HT-29 (cell line): Measurements from ENCODE around the gene VPS35. TPM values are rescaled to one million over a fixed set of nuclear protein-coding genes. Genes with fewer than 3 reads are reported as not detected.
A peak's percentile ranks its signal among the peaks of the same experiment; 100 is the strongest.
"Not testable (repeated sequence)": the region's sequence is repeated elsewhere in the genome, so short reads cannot be mapped to it uniquely, and the experiment has no call there.

Experiments
- DNase-seq: peaks from one replicate; pipeline ENCODE4 v3.0.0-alpha.2; 2015; ENCODE audit warnings: low spot score
- total RNA-seq: library from RNA; depleted of rRNA; stranded (reverse); fragments of >200 nt; shearing (Covaris generic); gene quantifications from 2 replicates; pipeline ENCODE4 v1.2.3, GENCODE V29; 2014

Gene VPS35
- total RNA-seq, 1 experiment from 2014 or later = 34.8 TPM

GRCh38 chr16:46662123-46662522, 26.9 kb downstream of the VPS35 start:
- no peak for DNase-seq

- DNase-seq = no peak
These were observed 30.1 kb downstream of the VPS35 start for GRCh38 chr16:46658925-46659324.

- no peak for DNase-seq
These were observed 37.7 kb downstream of the VPS35 start for GRCh38 chr16:46651305-46651704.

DNA sequence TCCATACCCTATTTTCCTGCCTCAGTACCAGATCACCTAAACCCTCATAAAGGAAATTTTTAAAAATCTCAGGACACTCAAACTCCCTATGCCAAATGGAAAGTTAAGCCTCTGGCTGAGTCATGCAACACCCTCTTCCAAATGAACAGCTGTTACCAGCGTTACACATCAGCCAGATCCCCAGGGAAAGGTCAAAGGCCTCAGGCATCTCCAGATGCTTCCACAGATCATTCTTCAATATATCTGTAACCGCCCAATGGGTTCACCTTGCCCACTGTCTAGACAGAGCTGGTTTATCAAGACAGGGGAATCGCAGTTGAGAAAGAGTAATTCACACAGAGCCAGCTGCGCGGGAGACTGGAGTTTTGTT, 38.7 kb downstream of the VPS35 start:
- no peak for DNase-seq

DNA sequence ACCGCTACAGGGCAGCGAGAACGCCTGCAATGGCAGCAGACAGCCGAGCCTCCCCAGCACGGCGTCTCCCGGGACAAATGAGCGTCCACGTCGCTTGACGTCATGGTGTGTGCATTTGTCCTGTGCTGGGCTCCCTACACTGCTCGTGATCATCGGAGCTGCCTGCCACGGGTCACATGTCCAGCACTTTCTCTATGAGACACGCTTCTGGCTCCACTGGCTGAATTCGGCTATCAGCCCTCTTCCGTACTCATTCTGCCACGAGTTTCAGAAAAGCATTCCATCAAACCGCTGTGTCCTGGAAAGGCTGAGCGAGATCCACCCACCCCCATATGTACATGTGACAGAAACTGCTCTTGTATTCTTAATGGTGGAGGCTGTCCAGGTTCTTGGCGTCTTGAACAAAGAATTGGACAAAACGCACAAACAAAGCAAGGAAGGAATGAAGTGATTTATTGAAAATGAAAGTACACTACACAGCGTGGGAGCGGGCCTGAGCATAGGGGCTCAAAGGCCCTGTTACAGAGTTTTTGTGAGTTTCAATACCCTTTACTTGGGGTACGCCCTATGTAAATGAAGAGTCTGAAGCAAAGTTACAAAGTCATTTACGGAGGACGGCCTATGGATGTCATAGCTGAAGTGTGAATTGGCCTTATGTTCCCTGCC, 39.3 kb downstream of the VPS35 start:
- no peak for DNase-seq

GRCh38 chr16:46648656-46649055, 40.3 kb downstream of the VPS35 start:
- DNase-seq = no peak

- no peak for DNase-seq
These were observed 49.7 kb downstream of the VPS35 start for GRCh38 chr16:46638947-46639925.

DNA sequence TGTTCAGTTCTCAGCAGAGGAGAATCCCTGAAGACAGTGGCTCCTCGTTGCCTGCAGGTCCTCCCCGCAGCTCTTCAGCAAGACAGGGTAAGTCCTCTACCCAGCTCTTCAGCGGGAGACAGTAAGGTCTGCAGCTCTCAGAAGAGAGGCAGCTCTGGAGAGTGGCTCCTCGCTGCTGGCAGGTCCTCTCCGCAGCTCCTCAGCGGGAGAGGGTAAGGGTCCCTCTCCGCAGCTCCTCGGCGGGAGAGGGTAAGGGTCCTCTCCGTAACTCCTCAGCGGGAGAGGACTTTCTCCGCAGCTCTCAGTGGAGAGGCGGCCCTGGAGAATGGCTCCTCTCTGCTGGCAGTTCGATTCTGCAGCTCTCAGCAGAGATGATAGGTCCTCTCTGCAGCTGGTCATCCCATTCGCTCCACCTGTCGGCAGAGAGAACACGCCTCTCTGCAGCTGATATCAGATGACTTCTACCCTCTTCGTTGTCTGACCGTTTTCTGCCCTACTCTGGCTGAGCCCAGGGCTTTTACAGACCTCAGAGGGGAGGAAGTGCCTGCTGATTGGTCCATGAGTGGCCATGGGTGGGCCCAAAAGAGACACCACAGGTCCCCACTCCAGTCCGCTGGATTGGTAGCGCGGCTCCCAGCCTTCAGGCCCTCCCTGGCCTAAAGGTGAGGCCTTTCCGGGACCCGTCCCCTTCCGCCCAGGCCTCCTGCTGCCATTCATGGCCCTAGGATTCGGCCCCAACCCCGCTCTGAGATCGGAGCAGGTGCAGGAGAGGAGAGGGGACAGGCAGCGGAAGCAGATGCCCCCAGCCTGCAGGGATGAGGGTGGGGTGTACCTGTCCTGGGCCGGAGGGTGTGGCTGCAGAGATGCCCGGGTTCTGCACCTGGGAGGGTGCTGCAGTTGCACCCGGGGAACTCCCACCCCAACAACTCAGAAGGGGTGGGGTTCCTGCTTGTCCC, 55.9 kb downstream of the VPS35 start:
- DNase-seq = no peak

GRCh38 chr16:46629331-46630219, 59.4 kb downstream of the VPS35 start:
- peak; percentile 45 for DNase-seq

DNA sequence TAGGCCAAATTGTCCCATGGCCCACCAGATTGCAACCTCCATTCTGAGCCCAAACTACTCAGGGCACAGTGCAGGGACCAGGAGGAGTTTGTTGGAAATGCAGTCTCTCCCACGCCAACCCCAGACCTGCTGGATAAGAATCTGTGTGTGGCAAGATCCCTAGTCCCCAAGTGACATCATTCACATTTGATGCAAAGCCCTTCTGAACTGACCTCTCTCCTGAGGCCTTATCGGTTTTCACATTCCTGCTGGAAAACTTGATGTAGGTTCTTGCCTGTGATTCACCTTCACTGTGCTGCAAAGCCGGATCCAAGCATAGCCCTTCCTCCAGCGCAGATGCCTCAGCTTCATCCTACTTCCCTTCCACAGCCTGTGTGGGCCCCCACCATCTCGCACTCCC, 61.2 kb downstream of the VPS35 start:
- no peak for DNase-seq

DNA sequence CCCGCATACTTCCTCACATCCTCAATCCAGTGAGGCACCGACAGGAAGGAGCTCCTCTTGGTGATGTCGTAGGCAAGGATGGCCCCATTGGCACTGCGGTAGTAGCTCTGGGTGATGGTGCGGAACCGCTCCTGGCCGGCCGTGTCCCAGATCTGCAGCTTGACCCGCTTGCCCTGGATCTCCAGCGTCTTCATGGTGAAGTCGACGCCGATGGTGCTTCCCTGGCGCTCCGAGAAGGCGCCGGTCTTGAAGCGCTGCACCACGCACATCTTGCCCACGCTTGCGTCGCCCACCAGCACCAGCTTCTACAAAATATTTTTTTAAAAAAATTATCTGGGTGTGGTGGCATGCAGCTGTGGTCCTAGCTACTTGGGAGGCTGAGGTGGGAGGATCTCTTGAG, 62.3 kb downstream of the VPS35 start:
- DNase-seq = not testable (repeated sequence)

DNA sequence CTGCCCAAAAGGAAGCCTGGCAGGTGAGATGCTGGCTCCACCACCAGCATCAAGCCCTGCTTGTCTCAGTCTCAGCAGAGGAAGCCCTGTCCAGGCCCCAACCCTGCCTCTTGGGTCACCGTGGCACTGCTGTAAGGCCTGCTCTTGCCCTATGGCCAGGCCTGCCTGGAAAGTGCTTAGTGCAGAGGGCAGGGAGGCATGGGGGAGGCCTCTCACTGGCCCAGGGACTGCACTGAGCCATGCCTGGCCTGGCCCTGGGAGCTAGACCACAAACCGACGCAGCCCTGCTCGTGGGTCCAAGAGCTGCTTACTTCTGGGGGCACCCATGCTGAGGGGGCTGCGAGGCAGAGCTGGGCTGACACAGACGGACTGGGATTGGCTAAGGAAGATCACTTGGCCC, 64.1 kb downstream of the VPS35 start:
- not testable (repeated sequence) for DNase-seq

DNA sequence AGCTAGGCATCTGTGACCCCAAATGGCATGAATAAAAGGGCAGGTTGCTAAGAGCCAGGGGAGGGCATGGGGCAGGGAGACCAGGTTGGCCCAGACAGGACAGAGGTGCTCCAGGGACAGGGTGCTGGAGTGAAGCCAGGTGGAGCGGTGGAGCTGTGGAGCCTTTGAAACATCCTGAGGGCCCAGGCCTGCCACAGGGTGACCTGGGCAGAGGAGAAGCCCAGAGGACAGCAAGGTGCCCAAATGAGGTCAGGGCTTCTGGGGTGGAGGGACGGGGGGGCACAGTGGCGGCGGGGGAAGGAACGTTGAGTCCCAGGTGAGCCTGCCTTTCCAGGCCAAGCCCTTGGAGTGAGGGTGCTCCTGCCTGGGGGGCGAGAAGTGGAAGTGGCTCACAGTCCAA, 65.3 kb downstream of the VPS35 start:
- not testable (repeated sequence) for DNase-seq

GRCh38 chr16:46623246-46623645, 65.7 kb downstream of the VPS35 start:
- not testable (repeated sequence) for DNase-seq

DNA sequence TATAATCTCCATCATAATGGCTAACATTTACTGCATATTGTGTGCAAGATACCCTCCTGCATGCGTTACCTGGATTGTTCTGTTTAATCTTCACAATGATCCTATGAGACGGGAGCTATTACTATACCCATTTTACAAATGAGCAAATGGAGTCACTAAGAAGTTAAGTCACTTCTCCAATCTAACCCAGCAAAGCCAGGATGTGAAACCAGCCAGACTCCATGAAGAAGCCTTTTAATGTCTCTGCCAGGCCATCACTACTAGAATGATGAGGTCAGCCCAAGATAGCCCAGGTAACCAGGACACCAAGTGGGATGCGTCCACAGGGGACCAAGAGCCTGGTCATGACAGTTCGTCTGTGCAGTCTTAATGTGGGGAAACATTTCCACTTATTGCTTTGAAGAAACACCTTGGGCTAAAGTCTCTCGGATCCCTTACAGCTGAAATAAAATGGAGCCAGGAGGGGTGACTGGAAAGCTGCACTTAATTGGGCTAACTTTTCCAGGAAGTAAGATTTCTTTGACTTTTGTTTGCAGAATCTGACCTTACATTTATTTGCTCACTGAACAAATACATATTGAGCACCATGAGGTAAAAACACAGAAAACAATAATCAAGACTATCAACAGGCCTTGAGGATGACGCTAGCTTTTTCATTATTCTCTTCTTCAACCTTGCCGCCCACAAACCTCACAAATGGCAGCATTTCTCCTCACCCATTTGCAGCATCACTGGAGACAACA, 66.9 kb downstream of the VPS35 start:
- no peak for DNase-seq

DNA sequence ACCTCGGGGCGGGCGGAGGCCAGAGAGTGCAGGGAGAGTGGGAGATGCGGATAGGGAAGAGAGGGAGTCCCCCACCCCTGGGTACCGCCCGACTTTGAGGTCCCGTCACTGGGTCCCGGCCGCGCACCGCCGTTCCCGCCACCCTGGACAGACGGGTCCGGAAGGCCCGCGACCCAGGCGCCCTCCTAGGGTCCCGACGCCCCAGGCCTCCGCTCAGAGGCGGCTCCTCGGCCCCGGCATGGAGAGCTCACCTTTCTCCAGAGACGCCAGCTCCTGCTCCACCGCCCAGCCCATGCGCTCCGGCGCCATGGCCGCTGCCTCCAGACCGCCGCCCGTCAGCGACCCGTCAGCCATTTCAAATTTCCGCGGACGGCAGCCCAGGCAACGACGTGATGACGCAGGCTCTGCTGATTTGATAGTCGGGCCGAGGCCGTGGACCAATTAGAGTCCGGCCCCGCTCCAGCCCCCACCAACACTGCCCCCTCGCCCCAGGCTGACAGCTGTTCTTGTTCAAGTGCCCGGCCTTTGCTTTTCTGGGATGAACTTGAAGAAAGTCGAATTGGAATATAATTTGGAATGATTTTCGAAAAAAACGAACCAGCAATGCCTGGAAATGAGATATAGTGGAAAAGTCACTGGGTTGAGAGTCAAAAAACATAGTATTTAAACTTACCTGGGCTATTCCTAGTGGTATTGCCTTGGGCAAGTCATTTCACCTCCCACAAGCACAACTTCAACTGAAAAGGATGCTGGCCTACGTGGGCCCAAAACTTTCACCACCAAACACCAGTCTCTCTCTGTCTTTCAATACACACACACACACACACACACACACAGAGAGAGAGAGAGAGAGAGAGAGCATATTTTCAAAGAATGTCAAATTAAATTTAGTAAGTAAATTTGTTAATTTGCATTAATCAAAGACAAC, 67.7 kb downstream of the VPS35 start, which contains the start of gene SHCBP1:
SHCBP1 (minus strand) TSS at position 374 of the 928 bp plus-strand sequence; CDS start at position 354, 20 bp downstream.
- DNase-seq = peak; percentile 82

DNA sequence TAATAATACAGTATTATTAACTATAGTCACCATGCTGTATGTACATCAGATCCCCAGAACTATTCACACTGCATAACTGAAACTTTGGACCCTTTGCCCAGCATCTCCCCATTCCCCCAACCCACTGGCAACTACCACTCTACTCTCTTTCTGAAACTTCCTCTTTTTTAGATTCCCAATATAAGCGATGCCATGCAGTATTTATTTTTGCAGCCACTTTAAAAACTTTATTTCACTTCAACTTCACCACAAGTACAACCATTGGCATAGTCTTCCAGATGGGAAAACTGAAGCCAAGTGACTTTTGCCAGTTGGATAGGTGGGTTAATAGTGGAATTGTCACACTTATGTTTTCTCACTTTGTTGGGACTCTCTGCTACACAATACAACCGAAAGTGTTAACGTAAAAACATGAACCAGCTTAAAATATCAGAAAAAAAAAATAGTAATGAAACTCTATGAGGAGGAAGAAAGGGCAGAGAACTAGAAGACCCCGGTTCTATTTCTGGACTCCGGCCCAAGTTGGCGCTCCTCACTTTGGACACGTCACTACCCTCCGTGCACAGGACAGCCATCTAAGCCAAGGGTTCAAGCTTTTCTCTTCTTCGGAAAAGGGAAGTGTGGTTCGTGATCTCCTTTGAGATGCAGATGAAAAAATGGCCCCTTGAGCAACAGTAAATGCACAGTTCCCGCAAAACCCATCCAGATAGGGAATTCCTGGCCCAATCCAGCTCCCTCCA, 68.5 kb downstream of the VPS35 start:
- DNase-seq = no peak

DNA sequence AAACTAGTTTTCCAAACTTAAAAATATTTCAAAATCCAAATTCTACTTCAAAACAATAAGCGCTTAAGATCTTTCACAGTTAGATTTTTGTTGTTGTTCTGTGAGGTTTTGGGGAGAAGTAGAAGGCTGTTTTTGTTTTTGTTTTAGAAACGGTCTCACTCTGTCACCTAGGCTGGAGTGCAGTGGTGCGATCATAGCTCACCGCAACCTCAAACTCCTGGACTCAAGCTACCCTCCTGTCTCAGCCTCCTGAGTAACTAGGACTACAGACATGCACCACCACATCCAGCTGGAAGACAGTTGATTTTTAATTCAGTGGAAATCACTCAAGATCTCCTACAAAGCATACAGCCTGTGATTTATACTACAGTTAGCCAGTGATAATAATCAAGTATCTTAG, 70.5 kb downstream of the VPS35 start:
- DNase-seq = no peak
